Measurements from ENCODE around the gene TFAP2B. TPM values are rescaled to one million over a fixed set of nuclear protein-coding genes. Genes with fewer than 3 reads are reported as not detected.

The TFAP2B gene
- total and polyA plus RNA-seq, 2 donors from 2014 or later: 11.6 to 25.3 TPM

- intact Hi-C loops (cut with DNase I): no loop called here
- no peaks in the 10 kb centered on the region for H3K36me3 ChIP-seq (ENCODE audit: control insufficient read depth in 2 of 3, insufficient read depth in 3 of 3, low read length in 3 of 3)
- FAIRE-seq: no peak
- no peak overlapping the region for H3K9ac ChIP-seq (ENCODE audit: low read length in 3 of 3)
- peak overlapping the region in 1 of 2 donors; percentile 54 for H3K27ac ChIP-seq (ENCODE audit: low read depth in 2 of 2, low read length in 2 of 2)
- no peak overlapping the region for H3K4me3 ChIP-seq (ENCODE audit: low read length in 3 of 3)
- no peak for TF ChIP-seq CTCF (IDR thresholded peaks at IDR 0.05; ENCODE audit: borderline replicate concordance, extremely low read depth, insufficient read depth)
- no peaks in the 10 kb centered on the region for H3K9me3 ChIP-seq (ENCODE audit: control insufficient read depth in 2 of 3, insufficient read depth in 1 of 3, low read length in 3 of 3)
- peaks cover 0 to 9% (median 5%) of the 10 kb centered on the region in 3 donors for H3K4me1 ChIP-seq (ENCODE audit: control insufficient read depth in 2 of 3, insufficient read depth in 2 of 3, low read depth in 1 of 3, low read length in 3 of 3)
- peaks cover 80% of the 10 kb centered on the region for H3K27me3 ChIP-seq (ENCODE audit: control insufficient read depth, insufficient read depth, low read length)
- no peak for DNase-seq
Measured at GRCh38 chr6:50840811-50841192, 22.1 kb downstream of the TFAP2B start.

- no peak for TF ChIP-seq CTCF (IDR thresholded peaks at IDR 0.05; ENCODE audit: borderline replicate concordance, extremely low read depth, insufficient read depth)
- H3K4me1 ChIP-seq (ENCODE audit: control insufficient read depth in 2 of 3, insufficient read depth in 2 of 3, low read depth in 1 of 3, low read length in 3 of 3): peaks cover 0 to 3% (median 2%) of the 10 kb centered on the region in 3 donors
- no peak for FAIRE-seq
Measured at GRCh38 chr6:50842446-50842845, 23.8 kb downstream of the TFAP2B start.

GRCh38 chr6:50842861-50843384 is 24.3 kb downstream of the TFAP2B start:
- intact Hi-C loops (cut with DNase I): no loop called here
- Histone ChIP-seq H3K27ac (ENCODE audit: low read depth in 2 of 2, low read length in 2 of 2) (peak overlapping the region in 1 of 2 donors; percentile 57), H3K9ac (ENCODE audit: low read length in 3 of 3) (peak overlapping the region in 1 of 3 donors; percentile 43), H3K4me1 (ENCODE audit: control insufficient read depth in 2 of 3, insufficient read depth in 2 of 3, low read depth in 1 of 3, low read length in 3 of 3) (peaks cover 0 to 2% (median 0%) of the 10 kb centered on the region in 3 donors), H3K4me3 (ENCODE audit: low read length in 3 of 3) (no peak overlapping the region), H3K9me3 (ENCODE audit: control insufficient read depth in 2 of 3, insufficient read depth in 1 of 3, low read length in 3 of 3) (no peaks in the 10 kb centered on the region), H3K36me3 (ENCODE audit: control insufficient read depth in 2 of 3, insufficient read depth in 3 of 3, low read length in 3 of 3) (no peaks in the 10 kb centered on the region), H3K27me3 (ENCODE audit: control insufficient read depth, insufficient read depth, low read length) (peaks cover 81% of the 10 kb centered on the region)
- FAIRE-seq (no peak), DNase-seq (peak in 1 of 5 donors; percentile 55)
- no peak for TF ChIP-seq CTCF (IDR thresholded peaks at IDR 0.05; ENCODE audit: borderline replicate concordance, extremely low read depth, insufficient read depth)

More at GRCh38 chr6:50842446-50842845, 23.8 kb downstream of the TFAP2B start:
- Histone ChIP-seq H3K36me3 (ENCODE audit: control insufficient read depth in 2 of 3, insufficient read depth in 3 of 3, low read length in 3 of 3) (no peaks in the 10 kb centered on the region), H3K4me3 (ENCODE audit: low read length in 3 of 3) (no peak overlapping the region), H3K27me3 (ENCODE audit: control insufficient read depth, insufficient read depth, low read length) (peaks cover 82% of the 10 kb centered on the region), H3K9me3 (ENCODE audit: control insufficient read depth in 2 of 3, insufficient read depth in 1 of 3, low read length in 3 of 3) (no peaks in the 10 kb centered on the region), H3K9ac (ENCODE audit: low read length in 3 of 3) (no peak overlapping the region), H3K27ac (ENCODE audit: low read depth in 2 of 2, low read length in 2 of 2) (peak overlapping the region in 1 of 2 donors; percentile 57)
- no peak for DNase-seq
- intact Hi-C loops (cut with DNase I): no loop called here

GRCh38 chr6:50843842-50844241 is 25.2 kb downstream of the TFAP2B start:
- no peak overlapping the region for H3K4me3 ChIP-seq (ENCODE audit: low read length in 3 of 3)

More at GRCh38 chr6:50843842-50844241, 25.2 kb downstream of the TFAP2B start:
- DNase-seq (peak in 2 of 5 donors; percentile 50 to 92), FAIRE-seq (no peak)
- intact Hi-C loops (cut with DNase I): no loop called here
- H3K27me3 ChIP-seq (ENCODE audit: control insufficient read depth, insufficient read depth, low read length): peaks cover 85% of the 10 kb centered on the region
- H3K9me3 ChIP-seq (ENCODE audit: control insufficient read depth in 2 of 3, insufficient read depth in 1 of 3, low read length in 3 of 3): no peaks in the 10 kb centered on the region
- no peak overlapping the region for H3K27ac ChIP-seq (ENCODE audit: low read depth in 2 of 2, low read length in 2 of 2)
- no peaks in the 10 kb centered on the region for H3K36me3 ChIP-seq (ENCODE audit: control insufficient read depth in 2 of 3, insufficient read depth in 3 of 3, low read length in 3 of 3)
- no peak for TF ChIP-seq CTCF (IDR thresholded peaks at IDR 0.05; ENCODE audit: borderline replicate concordance, extremely low read depth, insufficient read depth)
- H3K9ac ChIP-seq (ENCODE audit: low read length in 3 of 3): peak overlapping the region in 1 of 3 donors; percentile 35
- H3K4me1 ChIP-seq (ENCODE audit: control insufficient read depth in 2 of 3, insufficient read depth in 2 of 3, low read depth in 1 of 3, low read length in 3 of 3): no peaks in the 10 kb centered on the region
